ENCODE measurements around the gene ZNF618.

ZNF618 gene

DNA sequence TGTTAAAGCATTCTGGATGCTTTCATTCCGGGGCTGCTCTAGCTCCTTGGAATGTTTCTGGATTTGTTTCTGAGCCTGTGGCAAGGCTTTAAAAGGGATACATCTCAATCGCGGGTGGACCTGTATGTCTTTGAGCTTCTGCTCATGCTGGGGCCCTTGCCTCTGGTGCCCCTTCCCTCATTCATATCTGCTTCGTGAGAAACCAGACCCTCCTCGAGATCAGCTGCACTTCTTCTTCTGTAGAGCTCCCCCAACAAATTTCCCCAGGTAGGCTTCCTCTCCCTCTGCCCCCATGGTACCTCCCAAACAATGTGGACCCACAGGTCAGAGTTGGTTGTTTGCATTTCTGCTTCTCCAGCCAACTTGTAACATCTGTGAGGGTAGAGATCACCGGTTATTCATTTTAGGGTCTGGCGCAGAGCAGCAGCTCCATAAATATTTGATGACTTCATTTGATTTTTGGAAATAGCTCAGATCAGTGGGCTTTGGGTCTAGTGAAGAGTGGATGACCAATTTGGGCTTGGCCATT, 6.6 kb downstream of the ZNF618 start:
- no peaks in the 10 kb centered on the region for H4K20me1 ChIP-seq (ENCODE audit: control insufficient read depth, insufficient read depth, low read depth, low read length)

DNA sequence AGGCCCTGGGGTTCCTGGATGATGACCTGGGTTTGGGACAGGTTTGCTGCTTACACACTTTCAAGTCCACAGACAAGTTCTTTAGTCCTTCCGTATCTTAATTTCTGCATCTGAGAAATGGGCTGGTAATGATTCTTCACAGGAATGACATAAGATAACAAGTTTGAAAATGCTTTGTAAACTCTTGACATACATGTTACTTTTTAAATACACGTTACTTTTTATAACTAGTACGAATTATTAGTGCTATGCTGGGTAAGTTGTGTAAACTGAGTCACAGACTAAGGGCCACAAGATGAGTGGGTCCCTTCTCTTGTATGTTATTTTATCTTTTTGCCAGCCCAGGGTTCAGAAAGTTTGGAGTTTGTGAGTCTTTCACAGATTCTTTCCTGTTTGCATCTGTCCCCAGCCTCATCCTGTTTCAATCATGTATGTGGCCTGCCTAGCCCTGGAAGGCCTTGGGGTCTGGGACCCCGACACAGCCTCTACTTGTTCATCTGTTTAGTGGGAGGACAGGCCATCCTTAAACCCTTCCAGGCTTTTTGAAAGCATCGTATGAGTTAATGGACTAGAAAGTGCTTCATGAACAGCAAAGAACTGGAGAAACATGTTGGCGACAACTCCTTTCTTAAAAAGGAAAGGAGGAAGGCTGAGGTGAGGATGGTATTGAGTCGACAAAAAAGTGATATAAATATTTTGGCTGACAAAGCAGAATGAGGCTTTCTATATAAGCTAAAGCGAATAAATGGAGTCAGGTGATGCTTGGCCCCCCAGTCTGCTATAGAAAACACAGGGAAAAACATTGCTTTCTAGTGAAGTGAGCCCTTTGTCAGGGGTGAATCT, 9.3 kb downstream of the ZNF618 start:
- Histone ChIP-seq H3K9me3 (ENCODE audit: control insufficient read depth, insufficient read depth, low read length) (no peaks in the 10 kb centered on the region), H4K20me1 (ENCODE audit: control insufficient read depth, insufficient read depth, low read depth, low read length) (no peaks in the 10 kb centered on the region), H3K9me2 (replicated peaks; ENCODE audit: control insufficient read depth, low read length) (no peaks in the 10 kb centered on the region), H3K27ac (ENCODE audit: low read depth, low read length) (no peak overlapping the region), H3K79me2 (ENCODE audit: control insufficient read depth, low read length) (no peaks in the 10 kb centered on the region), H3K4me3 (ENCODE audit: low read length) (no peak overlapping the region), H3K36me3 (ENCODE audit: control insufficient read depth, low read length) (no peaks in the 10 kb centered on the region), H3K27me3 (ENCODE audit: control insufficient read depth, low read length) (peaks cover 7% of the 10 kb centered on the region), H3K4me2 (ENCODE audit: low read length) (no peak overlapping the region), H3F3A (ENCODE audit: control insufficient read depth, insufficient read depth) (no peaks in the 10 kb centered on the region), H3K4me1 (ENCODE audit: control insufficient read depth, low read length) (no peaks in the 10 kb centered on the region)
- TF ChIP-seq EZH2phosphoT487 (IDR thresholded peaks at IDR 0.05; ENCODE audit: borderline replicate concordance, low read length) = no peak
- TF ChIP-seq, protein P1, sequence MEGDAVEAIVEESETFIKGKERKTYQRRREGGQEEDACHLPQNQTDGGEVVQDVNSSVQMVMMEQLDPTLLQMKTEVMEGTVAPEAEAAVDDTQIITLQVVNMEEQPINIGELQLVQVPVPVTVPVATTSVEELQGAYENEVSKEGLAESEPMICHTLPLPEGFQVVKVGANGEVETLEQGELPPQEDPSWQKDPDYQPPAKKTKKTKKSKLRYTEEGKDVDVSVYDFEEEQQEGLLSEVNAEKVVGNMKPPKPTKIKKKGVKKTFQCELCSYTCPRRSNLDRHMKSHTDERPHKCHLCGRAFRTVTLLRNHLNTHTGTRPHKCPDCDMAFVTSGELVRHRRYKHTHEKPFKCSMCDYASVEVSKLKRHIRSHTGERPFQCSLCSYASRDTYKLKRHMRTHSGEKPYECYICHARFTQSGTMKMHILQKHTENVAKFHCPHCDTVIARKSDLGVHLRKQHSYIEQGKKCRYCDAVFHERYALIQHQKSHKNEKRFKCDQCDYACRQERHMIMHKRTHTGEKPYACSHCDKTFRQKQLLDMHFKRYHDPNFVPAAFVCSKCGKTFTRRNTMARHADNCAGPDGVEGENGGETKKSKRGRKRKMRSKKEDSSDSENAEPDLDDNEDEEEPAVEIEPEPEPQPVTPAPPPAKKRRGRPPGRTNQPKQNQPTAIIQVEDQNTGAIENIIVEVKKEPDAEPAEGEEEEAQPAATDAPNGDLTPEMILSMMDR (IDR thresholded peaks at IDR 0.05; ENCODE audit: low read depth, low read length, poor library complexity, severe bottlenecking) = no peak

More for the DNA sequence above, 6.6 kb downstream of the ZNF618 start:
- Histone ChIP-seq H3K4me3 (ENCODE audit: low read length) (no peak overlapping the region), H3K36me3 (ENCODE audit: control insufficient read depth, low read length) (no peaks in the 10 kb centered on the region), H3K79me2 (ENCODE audit: control insufficient read depth, low read length) (no peaks in the 10 kb centered on the region), H3K27me3 (ENCODE audit: control insufficient read depth, low read length) (peaks cover 7% of the 10 kb centered on the region), H3K27ac (ENCODE audit: low read depth, low read length) (no peak overlapping the region), H3K4me2 (ENCODE audit: low read length) (no peak overlapping the region), H3K9me3 (ENCODE audit: control insufficient read depth, insufficient read depth, low read length) (no peaks in the 10 kb centered on the region), H3K9me2 (replicated peaks; ENCODE audit: control insufficient read depth, low read length) (no peaks in the 10 kb centered on the region), H3K4me1 (ENCODE audit: control insufficient read depth, low read length) (no peaks in the 10 kb centered on the region), H3F3A (ENCODE audit: control insufficient read depth, insufficient read depth) (no peaks in the 10 kb centered on the region)
- TF ChIP-seq, protein P1 (IDR thresholded peaks at IDR 0.05; ENCODE audit: low read depth, low read length, poor library complexity, severe bottlenecking) = no peak
- TF ChIP-seq EZH2phosphoT487 (IDR thresholded peaks at IDR 0.05; ENCODE audit: borderline replicate concordance, low read length) = no peak

DNA sequence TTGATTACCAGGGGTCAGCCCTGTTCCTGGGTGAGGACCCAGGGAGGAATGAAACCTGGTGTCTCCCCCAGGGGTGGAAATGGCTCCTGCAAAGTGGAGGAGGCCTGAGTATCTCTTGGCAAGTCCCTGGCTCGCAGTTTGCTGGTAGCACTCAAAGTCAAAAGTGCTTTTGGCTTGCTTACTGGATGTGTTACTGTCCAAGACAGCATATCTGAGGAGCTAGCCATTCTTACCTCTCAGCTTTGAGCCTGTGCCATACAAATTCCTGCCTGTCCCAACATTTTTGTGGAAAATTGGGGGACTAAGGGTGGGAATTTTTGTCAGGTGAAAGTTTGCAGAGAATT, 9.9 kb downstream of the ZNF618 start:
- H3K9me2 ChIP-seq (replicated peaks; ENCODE audit: control insufficient read depth, low read length) = no peaks in the 10 kb centered on the region
- H3K4me3 ChIP-seq (ENCODE audit: low read length) = no peak overlapping the region
- TF ChIP-seq, protein P1 (IDR thresholded peaks at IDR 0.05; ENCODE audit: low read depth, low read length, poor library complexity, severe bottlenecking) = no peak
- TF ChIP-seq EZH2phosphoT487 (IDR thresholded peaks at IDR 0.05; ENCODE audit: borderline replicate concordance, low read length) = no peak
- H4K20me1 ChIP-seq (ENCODE audit: control insufficient read depth, insufficient read depth, low read depth, low read length) = no peaks in the 10 kb centered on the region
- no peaks in the 10 kb centered on the region for H3K36me3 ChIP-seq (ENCODE audit: control insufficient read depth, low read length)
- peaks cover 7% of the 10 kb centered on the region for H3K27me3 ChIP-seq (ENCODE audit: control insufficient read depth, low read length)
- no peaks in the 10 kb centered on the region for H3K9me3 ChIP-seq (ENCODE audit: control insufficient read depth, insufficient read depth, low read length)
- H3K4me1 ChIP-seq (ENCODE audit: control insufficient read depth, low read length) = no peaks in the 10 kb centered on the region
- no peak overlapping the region for H3K27ac ChIP-seq (ENCODE audit: low read depth, low read length)
- no peak overlapping the region for H3K4me2 ChIP-seq (ENCODE audit: low read length)
- no peaks in the 10 kb centered on the region for H3F3A ChIP-seq (ENCODE audit: control insufficient read depth, insufficient read depth)
- no peaks in the 10 kb centered on the region for H3K79me2 ChIP-seq (ENCODE audit: control insufficient read depth, low read length)
